ENCODE measurements around the gene ADCY6. TPM values are rescaled to one million over a fixed set of nuclear protein-coding genes. Genes with fewer than 3 reads are reported as not detected.

Gene ADCY6
- total and polyA plus RNA-seq, 2 donors (not counting 1 experiment from before 2014, with no cell fraction given), result 27.4 to 53.2 TPM

DNA sequence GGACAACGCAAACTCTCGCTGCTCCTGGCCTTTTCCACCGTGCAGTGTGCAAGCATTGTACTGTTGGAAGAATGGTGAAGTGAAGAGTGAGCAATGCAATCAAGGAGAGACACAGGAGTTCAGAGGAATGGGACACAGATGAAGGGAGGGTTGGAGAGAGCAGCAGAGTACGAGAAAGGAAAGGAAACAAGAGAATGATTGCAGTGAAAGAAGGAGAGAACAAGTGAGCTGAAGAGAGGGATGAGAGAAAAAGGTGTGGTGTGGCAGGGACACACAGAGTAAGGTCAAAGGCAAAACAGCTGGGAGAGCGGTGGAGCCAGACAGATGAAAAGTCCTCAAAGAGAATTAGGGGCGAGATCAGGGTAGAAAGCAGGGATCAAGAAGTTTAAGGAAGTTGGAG lies 42.4 kb upstream of the ADCY6 start:
- TF ChIP-seq, protein P1, sequence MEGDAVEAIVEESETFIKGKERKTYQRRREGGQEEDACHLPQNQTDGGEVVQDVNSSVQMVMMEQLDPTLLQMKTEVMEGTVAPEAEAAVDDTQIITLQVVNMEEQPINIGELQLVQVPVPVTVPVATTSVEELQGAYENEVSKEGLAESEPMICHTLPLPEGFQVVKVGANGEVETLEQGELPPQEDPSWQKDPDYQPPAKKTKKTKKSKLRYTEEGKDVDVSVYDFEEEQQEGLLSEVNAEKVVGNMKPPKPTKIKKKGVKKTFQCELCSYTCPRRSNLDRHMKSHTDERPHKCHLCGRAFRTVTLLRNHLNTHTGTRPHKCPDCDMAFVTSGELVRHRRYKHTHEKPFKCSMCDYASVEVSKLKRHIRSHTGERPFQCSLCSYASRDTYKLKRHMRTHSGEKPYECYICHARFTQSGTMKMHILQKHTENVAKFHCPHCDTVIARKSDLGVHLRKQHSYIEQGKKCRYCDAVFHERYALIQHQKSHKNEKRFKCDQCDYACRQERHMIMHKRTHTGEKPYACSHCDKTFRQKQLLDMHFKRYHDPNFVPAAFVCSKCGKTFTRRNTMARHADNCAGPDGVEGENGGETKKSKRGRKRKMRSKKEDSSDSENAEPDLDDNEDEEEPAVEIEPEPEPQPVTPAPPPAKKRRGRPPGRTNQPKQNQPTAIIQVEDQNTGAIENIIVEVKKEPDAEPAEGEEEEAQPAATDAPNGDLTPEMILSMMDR (conservative IDR thresholded peaks at IDR 0.05 in 1 of 2, IDR thresholded peaks at IDR 0.05 in 1 of 2; ENCODE audit: low read depth in 1 of 2, low read length in 2 of 2), result no peak
- TF ChIP-seq EZH2 (IDR thresholded peaks at IDR 0.05; ENCODE audit: low read length, missing control alignments), result no peak

DNA sequence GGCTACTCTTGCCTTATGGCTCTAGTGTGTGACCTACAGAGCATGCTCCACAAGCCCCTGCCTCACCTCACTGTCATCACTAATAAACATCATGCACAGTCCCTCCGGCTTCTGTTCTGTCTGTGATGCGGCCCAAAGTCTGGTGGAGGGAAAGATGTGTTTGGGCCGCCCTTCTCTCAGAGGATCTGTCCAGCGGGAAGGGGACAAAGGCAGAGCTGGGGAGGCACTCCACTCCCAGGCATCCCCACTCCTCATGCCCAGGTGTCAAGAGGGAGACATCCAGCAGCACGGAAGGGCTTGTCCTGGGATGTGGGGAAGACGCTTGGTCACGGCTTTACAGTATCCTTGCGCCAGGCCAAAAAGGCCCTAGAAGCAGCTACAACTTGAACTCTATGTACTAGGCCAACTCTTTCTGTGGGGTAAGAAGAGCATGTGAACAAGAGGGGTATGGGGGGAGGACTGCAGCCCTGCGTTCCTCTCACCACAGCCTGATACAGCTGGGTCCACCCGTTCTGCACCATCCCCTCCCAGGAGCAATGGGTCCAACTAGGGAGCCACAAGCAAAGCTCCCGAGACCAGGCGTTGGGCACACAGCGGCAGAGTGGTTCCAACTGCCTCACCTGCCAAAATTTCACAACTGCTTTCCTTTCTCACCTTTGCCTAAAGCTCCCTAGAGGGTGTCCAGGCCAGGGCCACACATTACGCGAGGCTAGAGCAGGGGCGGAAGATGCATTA lies 40.1 kb upstream of the ADCY6 start:
- H3K9ac ChIP-seq (ENCODE audit: insufficient read depth, low read length), result no peak overlapping the region
- H3K27ac ChIP-seq (ENCODE audit: insufficient read depth, low read length), result no peak overlapping the region
- DNase-seq (ENCODE audit: low read depth in 2 of 2), result no peak
- peaks cover 22% of the 10 kb centered on the region for H3K36me3 ChIP-seq (ENCODE audit: control insufficient read depth, insufficient read depth, low read length)
- no peaks in the 10 kb centered on the region for H3K79me2 ChIP-seq (ENCODE audit: control insufficient read depth, insufficient read depth, low read length)
- no peak overlapping the region for H3K4me2 ChIP-seq (ENCODE audit: extremely low read depth, insufficient read depth, low read length)
- TF ChIP-seq, protein P1 (conservative IDR thresholded peaks at IDR 0.05 in 1 of 2, IDR thresholded peaks at IDR 0.05 in 1 of 2; ENCODE audit: low read depth in 1 of 2, low read length in 2 of 2), result no peak
- no peak for TF ChIP-seq EZH2 (IDR thresholded peaks at IDR 0.05; ENCODE audit: low read length, missing control alignments)
- no peaks in the 10 kb centered on the region for H4K20me1 ChIP-seq (ENCODE audit: control insufficient read depth, extremely low read depth, insufficient read depth, low read length)
- H3K4me1 ChIP-seq (ENCODE audit: control insufficient read depth, extremely low read depth, insufficient read depth, low read length), result no peaks in the 10 kb centered on the region
- no peak overlapping the region for H3K4me3 ChIP-seq (replicated peaks in 1 of 4; ENCODE audit: control extremely low read depth in 1 of 4, insufficient read depth in 1 of 4, low read depth in 3 of 4, low read length in 4 of 4)
- no peaks in the 10 kb centered on the region for H3K9me3 ChIP-seq (ENCODE audit: control insufficient read depth, insufficient read depth, low read depth, low read length)
- H3K27me3 ChIP-seq (ENCODE audit: control insufficient read depth, insufficient read depth, low read length), result no peaks in the 10 kb centered on the region
- no peak overlapping the region for H2AFZ ChIP-seq (ENCODE audit: low read length)

More for the DNA sequence above, 42.4 kb upstream of the ADCY6 start:
- no peaks in the 10 kb centered on the region for H3K9me3 ChIP-seq (ENCODE audit: control insufficient read depth, insufficient read depth, low read depth, low read length)
- H3K4me2 ChIP-seq (ENCODE audit: extremely low read depth, insufficient read depth, low read length), result no peak overlapping the region
- DNase-seq (ENCODE audit: low read depth in 2 of 2), result no peak
- H3K36me3 ChIP-seq (ENCODE audit: control insufficient read depth, insufficient read depth, low read length), result peaks cover 20% of the 10 kb centered on the region
- H3K4me1 ChIP-seq (ENCODE audit: control insufficient read depth, extremely low read depth, insufficient read depth, low read length), result no peaks in the 10 kb centered on the region
- H3K27ac ChIP-seq (ENCODE audit: insufficient read depth, low read length), result no peak overlapping the region
- H4K20me1 ChIP-seq (ENCODE audit: control insufficient read depth, extremely low read depth, insufficient read depth, low read length), result no peaks in the 10 kb centered on the region
- H3K79me2 ChIP-seq (ENCODE audit: control insufficient read depth, insufficient read depth, low read length), result no peaks in the 10 kb centered on the region
- no peak overlapping the region for H3K4me3 ChIP-seq (replicated peaks in 1 of 4; ENCODE audit: control extremely low read depth in 1 of 4, insufficient read depth in 1 of 4, low read depth in 3 of 4, low read length in 4 of 4)
- H2AFZ ChIP-seq (ENCODE audit: low read length), result no peak overlapping the region
- no peaks in the 10 kb centered on the region for H3K27me3 ChIP-seq (ENCODE audit: control insufficient read depth, insufficient read depth, low read length)
- H3K9ac ChIP-seq (ENCODE audit: insufficient read depth, low read length), result no peak overlapping the region

DNA sequence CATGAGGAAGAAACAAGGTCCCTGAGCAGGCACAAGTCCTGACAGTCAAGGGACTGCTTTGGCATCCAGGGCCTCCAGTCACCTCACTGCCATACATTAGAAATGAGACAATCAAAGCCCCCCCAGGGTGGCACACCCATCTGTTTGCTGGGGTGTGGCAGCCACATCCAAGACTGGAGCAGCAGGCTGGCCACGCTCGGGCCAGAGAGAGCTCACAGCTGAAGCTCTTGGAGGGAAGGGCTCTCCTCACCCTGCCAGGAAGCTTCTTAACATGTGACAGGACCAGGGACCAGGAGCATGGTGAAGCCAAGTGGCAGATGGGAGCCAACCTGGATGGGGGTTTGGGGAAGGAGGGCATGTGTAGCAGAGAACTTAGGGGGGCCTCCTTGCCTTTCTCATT lies 39.4 kb upstream of the ADCY6 start:
- H3K9ac ChIP-seq (ENCODE audit: insufficient read depth, low read length), result no peak overlapping the region
- no peaks in the 10 kb centered on the region for H3K79me2 ChIP-seq (ENCODE audit: control insufficient read depth, insufficient read depth, low read length)
- no peak overlapping the region for H3K27ac ChIP-seq (ENCODE audit: insufficient read depth, low read length)
- H3K36me3 ChIP-seq (ENCODE audit: control insufficient read depth, insufficient read depth, low read length), result peaks cover 21% of the 10 kb centered on the region
- no peaks in the 10 kb centered on the region for H3K27me3 ChIP-seq (ENCODE audit: control insufficient read depth, insufficient read depth, low read length)
- no peaks in the 10 kb centered on the region for H3K4me1 ChIP-seq (ENCODE audit: control insufficient read depth, extremely low read depth, insufficient read depth, low read length)
- TF ChIP-seq, protein P1 (conservative IDR thresholded peaks at IDR 0.05 in 1 of 2, IDR thresholded peaks at IDR 0.05 in 1 of 2; ENCODE audit: low read depth in 1 of 2, low read length in 2 of 2), result no peak
- TF ChIP-seq EZH2 (IDR thresholded peaks at IDR 0.05; ENCODE audit: low read length, missing control alignments), result no peak
- no peak for DNase-seq (ENCODE audit: low read depth in 2 of 2)
- H2AFZ ChIP-seq (ENCODE audit: low read length), result no peak overlapping the region
- no peaks in the 10 kb centered on the region for H3K9me3 ChIP-seq (ENCODE audit: control insufficient read depth, insufficient read depth, low read depth, low read length)
- H3K4me2 ChIP-seq (ENCODE audit: extremely low read depth, insufficient read depth, low read length), result no peak overlapping the region
- no peaks in the 10 kb centered on the region for H4K20me1 ChIP-seq (ENCODE audit: control insufficient read depth, extremely low read depth, insufficient read depth, low read length)
- H3K4me3 ChIP-seq (replicated peaks in 1 of 4; ENCODE audit: control extremely low read depth in 1 of 4, insufficient read depth in 1 of 4, low read depth in 3 of 4, low read length in 4 of 4), result no peak overlapping the region
